Measurements from ENCODE around the gene MIPOL1. TPM values are rescaled to one million over a fixed set of nuclear protein-coding genes. Genes with fewer than 3 reads are reported as not detected.

Gene MIPOL1
- total RNA-seq, 4 donors from 2014 or later: 4.8 to 21.5 (median 11.8) TPM

DNA sequence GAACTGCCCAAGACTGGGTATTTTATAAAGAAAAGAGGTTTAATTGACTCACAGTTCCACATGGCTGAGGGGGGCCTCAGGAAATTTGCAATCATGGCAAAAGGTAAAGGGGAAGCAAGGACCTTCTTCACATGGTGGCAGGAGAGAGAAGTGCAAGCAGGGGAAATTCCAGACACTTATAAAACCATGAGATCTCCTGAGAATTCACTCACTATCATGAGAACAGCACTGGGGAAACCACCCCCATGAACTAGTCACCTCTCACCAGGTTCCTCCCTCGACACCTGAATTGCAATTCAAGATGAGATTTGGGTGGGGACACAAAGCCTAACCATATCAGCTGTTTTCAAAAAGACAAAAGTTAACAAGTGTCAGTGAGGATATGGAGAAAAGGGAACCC, 284.7 kb downstream of the MIPOL1 start:
- H3K36me3 ChIP-seq: no peaks in the 10 kb centered on the region

DNA sequence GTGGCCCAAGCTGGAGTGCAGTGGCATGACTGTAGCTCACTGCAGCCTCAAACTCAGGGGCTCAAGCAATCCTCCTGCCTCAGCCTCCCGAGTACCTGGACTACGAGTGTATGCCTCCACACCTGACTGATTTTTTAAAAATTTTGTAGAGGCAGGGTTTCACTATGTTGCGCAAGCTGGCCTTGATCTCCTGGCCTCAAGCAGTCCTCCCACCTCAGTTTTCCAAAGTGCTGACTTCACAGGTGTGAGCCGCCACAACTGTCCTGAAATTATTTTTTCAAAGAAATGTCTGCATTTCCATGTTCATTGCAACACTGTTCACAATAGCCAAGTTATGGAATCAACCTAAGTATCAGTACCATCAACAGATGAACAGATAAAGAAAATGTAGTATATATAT, 285.9 kb downstream of the MIPOL1 start:
- in situ Hi-C loops (cut with MboI; ENCODE audit: low pct_ligation_motif_present in 1 of 4, low pct_unique_long_range_greater_than_20kb in 1 of 4, low sequenced_read_pairs in 3 of 4): no loop called here
- intact Hi-C loops (cut with DNase I; ENCODE audit: low total_unique reads): no loop called here
- 90 to 95% methylated on average over 4 of the region's 4 CpGs for WGBS, 2 donors (ENCODE audit: low coverage in 1 of 2)

More for the DNA sequence above, 284.7 kb downstream of the MIPOL1 start:
- intact Hi-C loops (cut with DNase I; ENCODE audit: low total_unique reads) (no loop called here), in situ Hi-C loops (cut with MboI; ENCODE audit: low pct_ligation_motif_present in 1 of 4, low pct_unique_long_range_greater_than_20kb in 1 of 4, low sequenced_read_pairs in 3 of 4) (no loop called here)
- Histone ChIP-seq H3K9me3 (no peaks in the 10 kb centered on the region), H3K27ac (no peak overlapping the region), H3K4me1 (no peaks in the 10 kb centered on the region), H3K4me3 (no peak overlapping the region), H3K27me3 (no peaks in the 10 kb centered on the region)
- no peak for DNase-seq
- TF ChIP-seq POLR2AphosphoS5 (IDR thresholded peaks at IDR 0.05): no peak
- TF ChIP-seq POLR2A (IDR thresholded peaks at IDR 0.05): no peak
- TF ChIP-seq, protein P1, sequence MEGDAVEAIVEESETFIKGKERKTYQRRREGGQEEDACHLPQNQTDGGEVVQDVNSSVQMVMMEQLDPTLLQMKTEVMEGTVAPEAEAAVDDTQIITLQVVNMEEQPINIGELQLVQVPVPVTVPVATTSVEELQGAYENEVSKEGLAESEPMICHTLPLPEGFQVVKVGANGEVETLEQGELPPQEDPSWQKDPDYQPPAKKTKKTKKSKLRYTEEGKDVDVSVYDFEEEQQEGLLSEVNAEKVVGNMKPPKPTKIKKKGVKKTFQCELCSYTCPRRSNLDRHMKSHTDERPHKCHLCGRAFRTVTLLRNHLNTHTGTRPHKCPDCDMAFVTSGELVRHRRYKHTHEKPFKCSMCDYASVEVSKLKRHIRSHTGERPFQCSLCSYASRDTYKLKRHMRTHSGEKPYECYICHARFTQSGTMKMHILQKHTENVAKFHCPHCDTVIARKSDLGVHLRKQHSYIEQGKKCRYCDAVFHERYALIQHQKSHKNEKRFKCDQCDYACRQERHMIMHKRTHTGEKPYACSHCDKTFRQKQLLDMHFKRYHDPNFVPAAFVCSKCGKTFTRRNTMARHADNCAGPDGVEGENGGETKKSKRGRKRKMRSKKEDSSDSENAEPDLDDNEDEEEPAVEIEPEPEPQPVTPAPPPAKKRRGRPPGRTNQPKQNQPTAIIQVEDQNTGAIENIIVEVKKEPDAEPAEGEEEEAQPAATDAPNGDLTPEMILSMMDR (IDR thresholded peaks at IDR 0.05): no peak
- no peak for TF ChIP-seq EP300 (IDR thresholded peaks at IDR 0.05; ENCODE audit: low read depth)
- 84 to 100% methylated on average over 1 of the region's 1 CpG for WGBS, 2 donors (ENCODE audit: low coverage in 1 of 2)

GRCh38 chr14:37490607-37491006, 292.9 kb downstream of the MIPOL1 start:
- Histone ChIP-seq H3K9me3 (no peaks in the 10 kb centered on the region), H3K4me1 (no peaks in the 10 kb centered on the region), H3K27me3 (no peaks in the 10 kb centered on the region), H3K4me3 (no peak overlapping the region), H3K36me3 (no peaks in the 10 kb centered on the region), H3K27ac (no peak overlapping the region)
- in situ Hi-C loops (cut with MboI; ENCODE audit: low pct_ligation_motif_present in 1 of 4, low pct_unique_long_range_greater_than_20kb in 1 of 4, low sequenced_read_pairs in 3 of 4): no loop called here
- intact Hi-C loops (cut with DNase I; ENCODE audit: low total_unique reads): no loop called here
- 38 to 89% methylated on average over 1 to 3 of the region's 3 CpGs for WGBS, 2 donors (ENCODE audit: low coverage in 1 of 2)
- DNase-seq: no peak
- TF ChIP-seq EP300 (IDR thresholded peaks at IDR 0.05; ENCODE audit: low read depth): no peak
- no peak for TF ChIP-seq POLR2AphosphoS5 (IDR thresholded peaks at IDR 0.05)
- no peak for TF ChIP-seq POLR2A (IDR thresholded peaks at IDR 0.05)
- TF ChIP-seq, protein P1 (IDR thresholded peaks at IDR 0.05): no peak

More for the DNA sequence above, 285.9 kb downstream of the MIPOL1 start:
- H3K36me3 ChIP-seq: no peaks in the 10 kb centered on the region
- no peak for TF ChIP-seq POLR2AphosphoS5 (IDR thresholded peaks at IDR 0.05)
- TF ChIP-seq EP300 (IDR thresholded peaks at IDR 0.05; ENCODE audit: low read depth): no peak
- TF ChIP-seq, protein P1 (IDR thresholded peaks at IDR 0.05): no peak
- no peak for TF ChIP-seq POLR2A (IDR thresholded peaks at IDR 0.05)
- H3K4me3 ChIP-seq: no peak overlapping the region
- H3K4me1 ChIP-seq: no peaks in the 10 kb centered on the region
- H3K27ac ChIP-seq: no peak overlapping the region
- no peaks in the 10 kb centered on the region for H3K27me3 ChIP-seq
- no peak for DNase-seq
- H3K9me3 ChIP-seq: no peaks in the 10 kb centered on the region

DNA sequence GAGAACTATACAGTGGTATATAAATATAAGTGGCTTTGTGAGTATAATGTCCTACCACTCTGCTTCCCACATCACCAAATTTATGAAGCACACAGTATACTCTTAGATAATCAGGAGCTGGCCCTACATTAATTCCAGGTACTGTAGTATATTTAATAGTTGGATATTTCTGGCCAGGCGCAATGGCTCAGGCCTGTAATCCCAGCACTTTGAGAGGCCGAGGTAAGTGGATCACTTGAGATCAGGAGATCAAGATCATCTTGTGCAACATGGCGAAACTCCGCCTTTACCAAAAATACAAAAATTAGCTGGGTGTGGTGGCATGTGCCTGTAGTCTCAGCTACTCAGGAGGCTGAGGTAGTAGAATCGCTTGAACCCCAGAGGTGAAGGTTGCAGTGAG, 293.3 kb downstream of the MIPOL1 start:
- Histone ChIP-seq H3K4me3 (no peak overlapping the region), H3K27ac (no peak overlapping the region), H3K9me3 (no peaks in the 10 kb centered on the region), H3K36me3 (no peaks in the 10 kb centered on the region), H3K4me1 (no peaks in the 10 kb centered on the region), H3K27me3 (no peaks in the 10 kb centered on the region)
- no peak for DNase-seq
- intact Hi-C loops (cut with DNase I; ENCODE audit: low total_unique reads) (no loop called here), in situ Hi-C loops (cut with MboI; ENCODE audit: low pct_ligation_motif_present in 1 of 4, low pct_unique_long_range_greater_than_20kb in 1 of 4, low sequenced_read_pairs in 3 of 4) (no loop called here)
- TF ChIP-seq POLR2AphosphoS5 (IDR thresholded peaks at IDR 0.05) (no peak), EP300 (IDR thresholded peaks at IDR 0.05; ENCODE audit: low read depth) (no peak), POLR2A (IDR thresholded peaks at IDR 0.05) (no peak)
- TF ChIP-seq, protein P1 (IDR thresholded peaks at IDR 0.05): no peak
- WGBS, 2 donors (ENCODE audit: low coverage in 1 of 2): 91 to 100% methylated on average over 4 to 5 of the region's 5 CpGs
